H9 (cell line): Measurements from ENCODE around the gene ATP6V0A1. TPM values are rescaled to one million over a fixed set of nuclear protein-coding genes. Genes with fewer than 3 reads are reported as not detected.

ENCODE experiments used
- DNase-seq: peaks from one replicate; pipeline ENCODE4 v3.0.0-alpha.2; 2017
- H2AFZ ChIP-seq: one replicate; pipeline ENCODE4 v1.6.1; 2013; ENCODE audit warnings: mild to moderate bottlenecking, low read length, control low read depth, moderate library complexity
- H2AK5ac ChIP-seq: 2 replicates; pipeline ENCODE4 v1.6.1; 2013; ENCODE audit warnings: low read length, control low read depth, mixed read lengths; ENCODE audit not compliant: insufficient read length
- H2BK120ac ChIP-seq: one replicate; pipeline ENCODE4 v1.6.1; 2013; ENCODE audit warnings: low read depth, mild to moderate bottlenecking, low read length, control low read depth, inconsistent platforms; ENCODE audit not compliant: poor library complexity, severe bottlenecking
- H2BK12ac ChIP-seq: 2 replicates; pipeline ENCODE4 v1.6.1; 2013; ENCODE audit warnings: low read length, control low read depth, mixed read lengths, low read depth; ENCODE audit not compliant: insufficient read length
- H2BK15ac ChIP-seq: 2 replicates; pipeline ENCODE4 v1.6.1; 2013; ENCODE audit warnings: low read depth, low read length, control low read depth
- H2BK20ac ChIP-seq: one replicate; pipeline ENCODE4 v1.6.1; 2013; ENCODE audit warnings: low read depth, mild to moderate bottlenecking, low read length, control low read depth, inconsistent platforms; ENCODE audit not compliant: poor library complexity, severe bottlenecking
- H2BK5ac ChIP-seq: 2 replicates; pipeline ENCODE4 v1.6.1; 2013; ENCODE audit warnings: low read length, control low read depth, mixed read lengths; ENCODE audit not compliant: insufficient read length
- H3K14ac ChIP-seq: 2 replicates; pipeline ENCODE4 v1.6.1; 2013; ENCODE audit warnings: low read length, control low read depth; ENCODE audit not compliant: insufficient read depth
- H3K18ac ChIP-seq: 2 replicates; pipeline ENCODE4 v1.6.1; 2013; ENCODE audit warnings: low read depth, mild to moderate bottlenecking, mixed read lengths, low read length, control low read depth; ENCODE audit not compliant: insufficient read length
- H3K23ac ChIP-seq: 2 replicates; pipeline ENCODE4 v1.6.1; 2013; ENCODE audit warnings: low read length, control low read depth, mixed read lengths, low read depth; ENCODE audit not compliant: insufficient read length
- H3K23me2 ChIP-seq: 2 replicates; pipeline ENCODE4 v1.6.1; 2013; ENCODE audit warnings: low read depth, mild to moderate bottlenecking, mixed read lengths, low read length, control low read depth; ENCODE audit not compliant: insufficient read length, poor library complexity, severe bottlenecking
- H3K27ac ChIP-seq: 2 replicates; pipeline ENCODE4 v1.5.1; 2013; ENCODE audit warnings: low read length, control low read depth, mixed read lengths, low read depth; ENCODE audit not compliant: insufficient read length
- H3K27me3 ChIP-seq: 2 replicates; pipeline ENCODE4 v1.6.1; 2013; ENCODE audit warnings: low read length, control low read depth, inconsistent platforms; ENCODE audit not compliant: insufficient read depth
- H3K4ac ChIP-seq: 2 replicates; pipeline ENCODE4 v1.6.1; 2013; ENCODE audit warnings: low read depth, mild to moderate bottlenecking, control low read depth, inconsistent platforms, low read length, moderate library complexity
- H3K4me1 ChIP-seq: 2 replicates; pipeline ENCODE4 v1.6.1; 2013; ENCODE audit warnings: low read length, control low read depth, inconsistent platforms; ENCODE audit not compliant: insufficient read depth
- H3K4me2 ChIP-seq: 2 replicates; pipeline ENCODE4 v1.6.1; 2013; ENCODE audit warnings: low read length, control low read depth, mixed read lengths; ENCODE audit not compliant: insufficient read length, insufficient read depth
- H3K56ac ChIP-seq: 2 replicates; pipeline ENCODE4 v1.6.1; 2013; ENCODE audit warnings: low read depth, mild to moderate bottlenecking, mixed read lengths, low read length, control low read depth; ENCODE audit not compliant: insufficient read length
- H3K79me1 ChIP-seq: 2 replicates; pipeline ENCODE4 v1.6.1; 2013; ENCODE audit warnings: low read depth, mild to moderate bottlenecking, moderate library complexity, low read length, control low read depth, inconsistent platforms; ENCODE audit not compliant: insufficient read depth, poor library complexity, severe bottlenecking
- H3K79me2 ChIP-seq: 2 replicates; pipeline ENCODE4 v1.6.1; 2013; ENCODE audit warnings: low read length, control low read depth, inconsistent platforms; ENCODE audit not compliant: insufficient read depth
- H3K9ac ChIP-seq: 2 replicates; pipeline ENCODE4 v1.6.1; 2013; ENCODE audit warnings: low read length, control low read depth, mixed read lengths; ENCODE audit not compliant: insufficient read length; ENCODE audit errors: extremely low read depth
- H3K9me3 ChIP-seq: one replicate; pipeline ENCODE4 v1.6.1; 2013; ENCODE audit warnings: low read depth, low read length, inconsistent platforms; ENCODE audit not compliant: control insufficient read depth
- H3T11ph ChIP-seq: one replicate; pipeline ENCODE4 v1.6.1; 2013; ENCODE audit warnings: mild to moderate bottlenecking, low read length, control low read depth, inconsistent platforms
- H4K20me1 ChIP-seq: one replicate; pipeline ENCODE4 v1.6.1; 2013; ENCODE audit not compliant: control insufficient read depth, insufficient read length, insufficient read depth
- H4K5ac ChIP-seq: 2 replicates; pipeline ENCODE4 v1.6.1; 2013; ENCODE audit warnings: low read depth, mild to moderate bottlenecking, mixed read lengths, low read length, control low read depth; ENCODE audit not compliant: insufficient read length
- H4K8ac ChIP-seq: replicated peaks from 2 replicates; pipeline ENCODE4 v1.6.1; 2013; ENCODE audit warnings: low read length, control low read depth, mixed read lengths, low read depth; ENCODE audit not compliant: insufficient read length
- H4K91ac ChIP-seq: 2 replicates; pipeline ENCODE4 v1.6.1; 2013; ENCODE audit warnings: low read depth, mild to moderate bottlenecking, moderate library complexity, mixed read lengths, low read length, control low read depth; ENCODE audit not compliant: insufficient read length
- H3K27ac Mint-ChIP-seq, 3 experiments: 2 replicates in 2 of 3; 3 replicates in 1 of 3; pipeline ENCODE4 v1.8.0; 2020 to 2021; ENCODE audit warnings: mixed read lengths in 3 of 3, mild to moderate bottlenecking in 1 of 3, moderate library complexity in 1 of 3
- H3K27me3 Mint-ChIP-seq: 2 replicates; pipeline ENCODE4 v1.8.0; 2021; ENCODE audit warnings: low read depth, mild to moderate bottlenecking, moderate library complexity, mixed read lengths
- H3K36me3 Mint-ChIP-seq, 3 experiments: 2 replicates in 2 of 3; 3 replicates in 1 of 3; pipeline ENCODE4 v1.8.0; 2020 to 2021; ENCODE audit warnings: low read depth in 3 of 3, mixed read lengths in 3 of 3; ENCODE audit not compliant: insufficient read depth in 1 of 3
- H3K4me1 Mint-ChIP-seq, 2 experiments: 2 replicates each; pipeline ENCODE4 v1.8.0; 2020; ENCODE audit warnings: mixed read lengths in 2 of 2
- H3K4me3 Mint-ChIP-seq, 2 experiments: 2 replicates in 1 of 2; 3 replicates in 1 of 2; pipeline ENCODE4 v1.8.0; 2020 to 2021; ENCODE audit warnings: mild to moderate bottlenecking in 2 of 2, mixed read lengths in 2 of 2, moderate library complexity in 1 of 2
- H3K9me3 Mint-ChIP-seq, 2 experiments: 2 replicates in 1 of 2; 3 replicates in 1 of 2; pipeline ENCODE4 v1.8.0; 2020; ENCODE audit warnings: mild to moderate bottlenecking in 2 of 2, mixed read lengths in 2 of 2, moderate library complexity in 1 of 2
- CTCF ChIP-seq: fragments of 200-600 bp; sonication (generic); conservative IDR thresholded peaks from 3 replicates; pipeline ENCODE4 v1.8.0; 2021; ENCODE audit warnings: antibody characterized with exemption, mild to moderate bottlenecking
- WGBS: extraction: QIAGEN DNeasy Blood & Tissue Kit; methylation state at CpG from one replicate; pipeline ENCODE4 v1.1.7; 2013; ENCODE audit warnings: missing lambda C conversion rate, low lambda C conversion rate, mixed read lengths; ENCODE audit not compliant: insufficient read length; ENCODE audit errors: extremely low coverage; 5-methylcytosine and 5-hydroxymethylcytosine counted together
- total RNA-seq: library from RNA; stranded (reverse); gene quantifications from 2 replicates; pipeline ENCODE4 v1.2.1, GENCODE V29; 2021

Gene ATP6V0A1
- total RNA-seq, 1 experiment from 2014 or later: 54.1 TPM

DNA sequence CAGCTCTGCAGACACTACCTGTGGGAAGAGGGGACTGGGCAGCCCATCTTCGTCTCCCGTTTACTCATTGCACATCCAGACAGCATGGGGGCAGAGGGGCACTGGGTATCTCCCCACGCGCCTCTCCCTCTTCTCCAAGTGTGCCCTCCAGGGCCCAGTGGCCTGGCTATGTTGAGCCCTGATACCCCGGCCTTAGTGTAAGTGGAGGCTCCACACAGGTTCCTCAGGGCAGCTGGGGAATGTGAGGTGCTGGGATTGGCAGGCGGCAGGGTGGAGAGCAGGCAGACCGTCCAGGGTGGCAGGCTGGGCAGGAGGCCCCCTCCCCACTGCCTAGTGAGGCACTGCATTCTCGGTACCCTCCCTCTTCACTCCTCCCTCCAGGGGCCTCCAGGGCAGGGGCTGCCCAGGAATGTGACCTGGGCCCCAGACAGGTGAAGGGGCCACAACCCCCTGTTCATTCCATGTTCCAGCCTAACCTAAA is 64.2 kb downstream of the ATP6V0A1 start:
- no peak overlapping the region for H2BK15ac ChIP-seq
- peaks cover 11% of the 10 kb centered on the region; the same call in 1 of the 2 replicates for H3K4me1 ChIP-seq
- Mint-ChIP-seq H3K27me3 (peaks cover 13% of the 10 kb centered on the region), H3K4me1 (peaks cover 26 to 39% of the 10 kb centered on the region in 2 experiments), H3K27ac (0 out of 7 replicates have a peak overlapping the region, but pooled peaks of 1 of the 3 experiments have one; percentile 28), H3K9me3 (no peaks in the 10 kb centered on the region), H3K4me3 (no peak overlapping the region), H3K36me3 (peaks cover 0 to 27% (median 23%) of the 10 kb centered on the region in 3 experiments; a peak in 5 of 7 replicates)
- no peak overlapping the region for H3K9ac ChIP-seq
- no peaks in the 10 kb centered on the region for H3K79me2 ChIP-seq
- no peak overlapping the region for H3T11ph ChIP-seq
- H2AK5ac ChIP-seq: no peak overlapping the region
- no peak overlapping the region for H2AFZ ChIP-seq
- no CpG with 5 or more reads among the region's 8 CpGs for WGBS
- H3K27me3 ChIP-seq: peaks cover 2% of the 10 kb centered on the region; the same call in 1 of the 2 replicates
- H2BK5ac ChIP-seq: no peak overlapping the region
- no peaks in the 10 kb centered on the region for H3K9me3 ChIP-seq
- H3K79me1 ChIP-seq: no peaks in the 10 kb centered on the region
- H3K4me2 ChIP-seq: no peak overlapping the region
- DNase-seq: peak; percentile 22
- no peak overlapping the region for H2BK20ac ChIP-seq
- no peak overlapping the region for H2BK12ac ChIP-seq
- no peak overlapping the region for H3K27ac ChIP-seq
- no peak overlapping the region for H2BK120ac ChIP-seq
- TF ChIP-seq CTCF: no peak
- no peak overlapping the region for H4K5ac ChIP-seq
- H3K14ac ChIP-seq: no peak overlapping the region
- H3K23me2 ChIP-seq: no peaks in the 10 kb centered on the region
- no peak overlapping the region for H3K56ac ChIP-seq
- no peak overlapping the region for H3K4ac ChIP-seq
- H3K23ac ChIP-seq: no peak overlapping the region
- H4K91ac ChIP-seq: no peak overlapping the region
- H4K20me1 ChIP-seq: no peaks in the 10 kb centered on the region
- no peak overlapping the region for H4K8ac ChIP-seq
- H3K18ac ChIP-seq: no peak overlapping the region
